ENCODE results near the gene CRABP1. TPM values are rescaled to one million over a fixed set of nuclear protein-coding genes. Genes with fewer than 3 reads are reported as not detected.

CRABP1 gene
- total and polyA plus RNA-seq, 2 donors from 2014 or later = 61.0 TPM; not detected in 1

DNA sequence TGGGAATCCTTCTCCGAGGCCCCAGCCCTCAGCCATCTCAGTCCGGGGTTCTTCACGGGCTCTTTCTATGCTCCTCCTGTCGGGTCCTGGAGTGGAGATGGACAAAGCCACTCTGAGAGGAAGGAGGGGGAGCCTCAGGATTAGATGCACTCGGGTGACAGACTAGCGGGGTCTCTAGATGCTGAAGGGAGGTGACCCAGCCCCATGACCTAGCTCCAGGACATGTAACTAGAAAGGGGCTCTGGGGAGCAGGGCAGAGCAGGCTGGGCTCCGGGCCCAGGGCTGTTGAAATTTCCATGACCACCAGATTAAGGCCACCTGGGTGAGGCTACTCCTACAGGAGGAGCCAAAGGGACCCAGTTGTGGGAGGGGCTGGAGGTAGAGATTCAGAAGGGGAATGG is 26.0 kb upstream of the CRABP1 start:
- no peak for DNase-seq
- Histone ChIP-seq H3K9me3 (ENCODE audit: control insufficient read depth in 2 of 3, insufficient read depth in 1 of 3, low read length in 3 of 3) (no peaks in the 10 kb centered on the region), H3K4me1 (ENCODE audit: control insufficient read depth in 2 of 3, insufficient read depth in 2 of 3, low read depth in 1 of 3, low read length in 3 of 3) (no peaks in the 10 kb centered on the region), H3K4me3 (ENCODE audit: low read length in 3 of 3) (no peak overlapping the region), H3K9ac (ENCODE audit: low read length in 3 of 3) (no peak overlapping the region), H3K36me3 (ENCODE audit: control insufficient read depth in 2 of 3, insufficient read depth in 3 of 3, low read length in 3 of 3) (no peaks in the 10 kb centered on the region), H3K27ac (ENCODE audit: low read depth in 2 of 2, low read length in 2 of 2) (no peak overlapping the region), H3K27me3 (ENCODE audit: control insufficient read depth, insufficient read depth, low read length) (no peaks in the 10 kb centered on the region)
- intact Hi-C loops (cut with DNase I) = no loop called here
- FAIRE-seq = no peak
- TF ChIP-seq, protein P1, sequence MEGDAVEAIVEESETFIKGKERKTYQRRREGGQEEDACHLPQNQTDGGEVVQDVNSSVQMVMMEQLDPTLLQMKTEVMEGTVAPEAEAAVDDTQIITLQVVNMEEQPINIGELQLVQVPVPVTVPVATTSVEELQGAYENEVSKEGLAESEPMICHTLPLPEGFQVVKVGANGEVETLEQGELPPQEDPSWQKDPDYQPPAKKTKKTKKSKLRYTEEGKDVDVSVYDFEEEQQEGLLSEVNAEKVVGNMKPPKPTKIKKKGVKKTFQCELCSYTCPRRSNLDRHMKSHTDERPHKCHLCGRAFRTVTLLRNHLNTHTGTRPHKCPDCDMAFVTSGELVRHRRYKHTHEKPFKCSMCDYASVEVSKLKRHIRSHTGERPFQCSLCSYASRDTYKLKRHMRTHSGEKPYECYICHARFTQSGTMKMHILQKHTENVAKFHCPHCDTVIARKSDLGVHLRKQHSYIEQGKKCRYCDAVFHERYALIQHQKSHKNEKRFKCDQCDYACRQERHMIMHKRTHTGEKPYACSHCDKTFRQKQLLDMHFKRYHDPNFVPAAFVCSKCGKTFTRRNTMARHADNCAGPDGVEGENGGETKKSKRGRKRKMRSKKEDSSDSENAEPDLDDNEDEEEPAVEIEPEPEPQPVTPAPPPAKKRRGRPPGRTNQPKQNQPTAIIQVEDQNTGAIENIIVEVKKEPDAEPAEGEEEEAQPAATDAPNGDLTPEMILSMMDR (IDR thresholded peaks at IDR 0.05; ENCODE audit: borderline replicate concordance, extremely low read depth, insufficient read depth) = no peak

- DNase-seq (peak in 3 of 5 donors; percentile 37 to 55 (median 48)), FAIRE-seq (no peak)
- H3K4me1 ChIP-seq (ENCODE audit: control insufficient read depth in 2 of 3, insufficient read depth in 2 of 3, low read depth in 1 of 3, low read length in 3 of 3) = no peaks in the 10 kb centered on the region
- no peaks in the 10 kb centered on the region for H3K27me3 ChIP-seq (ENCODE audit: control insufficient read depth, insufficient read depth, low read length)
- TF ChIP-seq, protein P1 (IDR thresholded peaks at IDR 0.05; ENCODE audit: borderline replicate concordance, extremely low read depth, insufficient read depth) = no peak
- intact Hi-C loops (cut with DNase I) = no loop called here
- no peak overlapping the region for H3K9ac ChIP-seq (ENCODE audit: low read length in 3 of 3)
- H3K27ac ChIP-seq (ENCODE audit: low read depth in 2 of 2, low read length in 2 of 2) = no peak overlapping the region
- no peaks in the 10 kb centered on the region for H3K36me3 ChIP-seq (ENCODE audit: control insufficient read depth in 2 of 3, insufficient read depth in 3 of 3, low read length in 3 of 3)
- no peaks in the 10 kb centered on the region for H3K9me3 ChIP-seq (ENCODE audit: control insufficient read depth in 2 of 3, insufficient read depth in 1 of 3, low read length in 3 of 3)
- H3K4me3 ChIP-seq (ENCODE audit: low read length in 3 of 3) = no peak overlapping the region
Measured at GRCh38 chr15:78315686-78316282, 24.4 kb upstream of the CRABP1 start.

DNA sequence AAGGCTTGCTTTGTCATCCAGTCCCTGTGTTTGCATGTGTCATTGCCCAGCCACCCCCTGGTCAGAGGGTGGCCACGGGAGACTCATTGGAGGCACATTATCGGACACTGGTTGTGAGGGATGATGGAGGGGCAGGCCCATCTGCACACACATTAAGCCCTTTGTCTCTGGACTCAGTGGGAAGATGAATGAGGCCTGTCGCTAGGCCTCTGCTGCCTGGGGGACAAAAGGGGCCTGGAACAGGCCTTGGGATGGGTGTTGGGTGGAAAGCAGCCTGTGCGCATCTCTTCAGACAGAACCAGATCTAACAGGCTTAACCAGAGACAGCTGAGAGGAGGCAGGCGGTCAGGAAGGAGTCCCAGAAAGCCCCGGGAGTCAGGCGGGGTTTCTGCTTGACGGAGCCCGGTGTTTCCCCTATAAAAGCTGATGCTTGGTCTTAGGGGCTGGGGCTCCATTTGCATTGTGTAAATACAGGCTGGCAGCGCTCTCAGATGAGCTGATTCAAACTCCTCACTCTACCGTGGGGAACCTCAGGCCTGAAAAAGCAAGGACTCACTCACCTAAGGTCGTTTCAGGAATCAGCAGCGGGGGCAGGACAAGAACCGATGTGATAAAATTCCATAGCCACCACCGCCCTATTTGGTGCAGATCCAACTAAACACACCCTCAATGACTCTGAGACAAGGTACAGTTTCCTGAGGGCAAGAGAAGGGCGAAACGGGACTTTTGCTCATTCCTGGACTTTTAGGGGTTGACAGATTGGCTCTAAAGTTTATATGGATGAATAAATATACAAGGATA is 23.7 kb upstream of the CRABP1 start:
- Histone ChIP-seq H3K27me3 (ENCODE audit: control insufficient read depth, insufficient read depth, low read length) (no peaks in the 10 kb centered on the region), H3K9ac (ENCODE audit: low read length in 3 of 3) (no peak overlapping the region), H3K9me3 (ENCODE audit: control insufficient read depth in 2 of 3, insufficient read depth in 1 of 3, low read length in 3 of 3) (no peaks in the 10 kb centered on the region), H3K4me3 (ENCODE audit: low read length in 3 of 3) (no peak overlapping the region), H3K4me1 (ENCODE audit: control insufficient read depth in 2 of 3, insufficient read depth in 2 of 3, low read depth in 1 of 3, low read length in 3 of 3) (no peaks in the 10 kb centered on the region), H3K27ac (ENCODE audit: low read depth in 2 of 2, low read length in 2 of 2) (no peak overlapping the region), H3K36me3 (ENCODE audit: control insufficient read depth in 2 of 3, insufficient read depth in 3 of 3, low read length in 3 of 3) (no peaks in the 10 kb centered on the region)
- DNase-seq (peak in 3 of 5 donors; percentile 35 to 84 (median 64)), FAIRE-seq (no peak)
- TF ChIP-seq, protein P1 (IDR thresholded peaks at IDR 0.05; ENCODE audit: borderline replicate concordance, extremely low read depth, insufficient read depth) = no peak
- intact Hi-C loops (cut with DNase I) = no loop called here
